HUES48 (cell line): ENCODE measurements around the gene EWSR1.

Experiments
- H3K27ac ChIP-seq: one replicate; pipeline ENCODE4 v1.7.0; 2013; ENCODE audit warnings: low read depth, low read length, inconsistent platforms
- H3K27me3 ChIP-seq: 2 replicates; pipeline ENCODE4 v1.6.1; 2013; ENCODE audit warnings: mild to moderate bottlenecking, low read length; ENCODE audit not compliant: control insufficient read depth, insufficient read depth
- H3K36me3 ChIP-seq: 2 replicates; pipeline ENCODE4 v1.6.1; 2013; ENCODE audit warnings: low read length; ENCODE audit not compliant: control insufficient read depth, insufficient read depth
- H3K4me1 ChIP-seq: 2 replicates; pipeline ENCODE4 v1.6.1; 2013; ENCODE audit warnings: mild to moderate bottlenecking, low read length; ENCODE audit not compliant: control insufficient read depth, insufficient read depth
- H3K4me3 ChIP-seq: 2 replicates; pipeline ENCODE4 v1.5.1; 2013; ENCODE audit warnings: mild to moderate bottlenecking, low read depth, low read length
- H3K9ac ChIP-seq: 2 replicates; pipeline ENCODE4 v1.6.1; 2013; ENCODE audit warnings: mild to moderate bottlenecking, low read depth, low read length, moderate library complexity
- H3K9me3 ChIP-seq: 2 replicates; pipeline ENCODE4 v1.6.1; 2013; ENCODE audit warnings: low read length; ENCODE audit not compliant: control insufficient read depth, insufficient read depth

EWSR1 gene

DNA sequence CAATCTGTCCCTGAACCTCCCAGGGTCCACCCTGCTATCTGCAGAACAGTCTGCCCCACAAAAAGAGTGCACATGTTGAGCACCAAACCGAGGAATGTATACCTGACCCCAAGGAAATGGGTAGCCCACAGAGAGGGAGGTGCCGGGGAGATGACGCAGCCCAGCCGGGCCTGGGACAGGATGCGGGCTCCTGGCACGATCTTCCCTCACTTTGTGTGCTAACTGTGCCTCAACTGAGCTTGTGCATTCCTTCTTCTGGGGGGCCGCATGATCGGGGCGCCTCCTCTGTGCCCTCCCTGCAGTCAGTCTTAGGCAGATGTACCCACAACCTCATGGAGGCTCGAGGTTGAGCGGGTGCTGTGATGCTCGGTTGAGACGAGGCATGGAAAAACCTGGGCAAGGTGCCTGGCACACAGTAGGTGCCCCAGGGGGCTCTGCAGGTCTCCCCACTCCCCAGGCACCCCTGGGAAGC is 40.8 kb downstream of the EWSR1 start:
- no peak overlapping the region for H3K9ac ChIP-seq
- H3K27me3 ChIP-seq = peaks cover 15% of the 10 kb centered on the region
- H3K9me3 ChIP-seq = no peaks in the 10 kb centered on the region
- peaks cover 6% of the 10 kb centered on the region; the same call in 1 of the 2 replicates for H3K4me1 ChIP-seq
- no peak overlapping the region for H3K27ac ChIP-seq
- no peak overlapping the region for H3K4me3 ChIP-seq
- H3K36me3 ChIP-seq = no peaks in the 10 kb centered on the region

DNA sequence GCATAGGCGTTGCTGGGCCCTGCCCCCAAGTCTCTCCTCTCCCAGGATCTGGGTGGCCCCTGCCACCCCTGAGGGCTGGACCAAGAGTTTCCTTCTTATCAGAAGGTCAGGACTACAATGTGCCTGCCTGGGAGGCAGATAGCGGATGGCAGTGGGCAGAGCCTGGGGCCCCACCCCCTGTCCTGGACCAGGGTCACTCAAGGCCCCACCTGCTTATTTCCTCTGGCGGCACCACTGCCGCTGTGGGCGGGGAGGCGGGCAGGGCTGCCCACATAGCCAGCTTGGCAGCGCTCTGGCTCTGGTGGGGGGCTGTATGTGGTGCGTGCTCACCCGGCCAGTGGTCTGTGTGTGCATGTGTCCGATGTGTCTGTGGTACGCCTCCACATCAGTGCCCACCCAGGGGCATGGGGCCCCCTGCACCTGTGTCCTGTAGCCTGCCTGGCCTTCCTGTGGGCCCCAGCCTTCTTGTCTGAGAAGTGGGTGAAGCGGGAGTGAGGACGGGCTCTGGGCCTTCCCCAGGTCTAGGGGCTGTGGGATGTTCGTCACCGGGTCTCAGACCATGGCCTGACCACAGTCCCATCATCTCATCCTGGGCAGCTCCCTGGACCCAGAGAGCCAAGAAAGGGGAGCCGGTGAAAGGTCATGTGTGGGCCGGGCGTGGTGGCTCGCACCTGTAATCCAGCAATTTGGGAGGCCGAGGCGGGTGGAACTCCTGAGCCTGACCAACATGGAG is 41.4 kb downstream of the EWSR1 start:
- Histone ChIP-seq H3K36me3 (no peaks in the 10 kb centered on the region), H3K27ac (no peak overlapping the region), H3K4me1 (peaks cover 6% of the 10 kb centered on the region; the same call in 1 of the 2 replicates), H3K9me3 (no peaks in the 10 kb centered on the region), H3K27me3 (peaks cover 22% of the 10 kb centered on the region), H3K9ac (no peak overlapping the region), H3K4me3 (no peak overlapping the region)

DNA sequence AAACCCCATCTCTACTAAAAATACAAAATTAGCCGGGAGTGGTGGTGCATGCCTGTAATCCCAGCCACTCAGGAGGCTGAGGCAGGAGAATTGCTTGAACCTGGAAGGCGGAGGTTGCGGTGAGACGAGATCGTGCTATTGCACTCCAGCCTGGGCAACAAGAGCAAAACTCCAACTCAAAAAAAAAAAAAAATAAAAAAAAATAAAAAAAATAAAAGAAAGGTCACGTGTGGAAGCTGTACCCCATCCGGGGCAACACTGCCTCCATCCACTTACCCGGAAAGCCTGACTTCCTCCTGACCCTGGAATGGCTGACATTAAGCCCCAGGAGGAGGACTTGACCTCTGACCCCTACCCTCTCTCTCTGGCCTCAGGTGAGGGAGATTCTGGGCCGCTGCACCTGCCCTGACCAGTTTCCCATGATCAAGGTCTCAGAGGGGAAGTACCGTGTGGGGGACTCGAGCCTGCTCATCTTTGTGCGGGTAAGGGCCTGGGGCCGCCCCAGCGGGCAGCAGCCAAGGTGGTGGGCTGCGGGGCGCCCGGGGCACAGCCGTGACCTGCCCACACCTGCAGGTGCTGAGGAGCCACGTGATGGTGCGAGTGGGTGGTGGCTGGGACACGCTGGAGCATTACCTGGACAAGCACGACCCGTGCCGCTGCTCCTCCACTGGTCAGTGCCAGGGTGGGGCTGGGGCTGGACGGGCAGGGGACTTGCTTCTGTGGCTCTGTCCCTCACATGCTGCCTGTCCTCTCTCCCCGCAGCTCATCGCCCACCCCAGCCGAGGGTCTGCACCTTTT is 42.2 kb downstream of the EWSR1 start:
- Histone ChIP-seq H3K4me3 (no peak overlapping the region), H3K9me3 (no peaks in the 10 kb centered on the region), H3K27ac (no peak overlapping the region), H3K9ac (no peak overlapping the region), H3K27me3 (peaks cover 30% of the 10 kb centered on the region), H3K4me1 (peaks cover 6% of the 10 kb centered on the region; the same call in 1 of the 2 replicates), H3K36me3 (no peaks in the 10 kb centered on the region)

DNA sequence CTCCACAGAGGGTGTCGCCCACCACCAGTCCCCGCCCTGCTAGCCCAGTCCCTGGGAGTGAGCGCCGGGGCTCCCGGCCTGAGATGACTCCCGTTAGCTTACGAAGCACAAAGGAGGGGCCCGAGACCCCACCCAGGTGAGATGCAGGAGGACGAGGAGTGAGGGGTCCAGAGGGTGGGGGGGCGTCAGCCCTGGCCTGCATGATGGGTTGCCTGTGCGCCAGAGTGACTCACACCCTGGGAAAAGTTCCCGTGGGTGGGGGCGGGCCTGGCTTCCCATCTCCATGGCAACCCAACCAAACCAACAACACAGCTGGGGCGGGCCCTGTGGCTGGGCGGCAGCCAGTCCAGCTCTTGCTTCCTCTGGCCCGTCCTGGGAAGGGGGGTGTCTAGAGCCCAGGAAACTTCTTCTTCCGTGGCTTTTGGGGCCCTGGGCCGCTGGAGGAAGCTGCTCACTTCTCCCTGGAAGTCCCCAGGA is 42.8 kb downstream of the EWSR1 start:
- Histone ChIP-seq H3K4me1 (peaks cover 6% of the 10 kb centered on the region; the same call in 1 of the 2 replicates), H3K9ac (no peak overlapping the region), H3K9me3 (no peaks in the 10 kb centered on the region), H3K27ac (no peak overlapping the region), H3K36me3 (no peaks in the 10 kb centered on the region), H3K4me3 (no peak overlapping the region), H3K27me3 (peaks cover 36% of the 10 kb centered on the region)

DNA sequence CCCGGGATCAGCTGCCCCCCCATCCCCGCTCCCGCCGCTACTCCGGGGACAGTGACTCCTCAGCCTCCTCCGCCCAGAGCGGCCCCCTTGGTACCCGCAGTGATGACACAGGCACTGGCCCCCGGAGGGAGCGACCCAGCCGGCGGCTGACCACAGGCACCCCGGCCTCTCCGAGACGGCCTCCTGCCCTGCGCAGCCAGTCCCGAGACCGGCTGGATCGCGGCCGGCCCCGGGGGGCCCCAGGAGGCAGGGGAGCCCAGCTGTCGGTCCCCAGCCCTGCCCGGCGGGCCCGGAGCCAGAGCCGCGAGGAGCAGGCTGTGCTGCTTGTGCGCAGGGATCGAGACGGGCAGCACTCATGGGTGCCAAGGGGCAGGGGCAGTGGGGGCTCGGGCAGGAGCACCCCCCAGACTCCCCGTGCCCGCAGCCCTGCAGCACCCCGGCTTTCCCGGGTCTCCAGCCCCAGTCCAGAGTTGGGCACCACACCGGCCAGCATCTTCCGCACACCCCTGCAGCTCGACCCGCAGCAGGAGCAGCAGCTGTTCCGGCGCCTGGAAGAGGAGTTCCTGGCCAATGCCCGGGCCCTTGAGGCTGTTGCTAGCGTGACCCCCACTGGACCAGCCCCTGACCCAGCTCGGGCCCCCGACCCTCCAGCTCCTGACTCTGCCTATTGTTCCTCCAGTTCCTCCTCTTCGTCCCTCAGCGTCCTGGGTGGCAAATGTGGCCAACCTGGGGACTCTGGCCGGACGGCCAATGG is 43.6 kb downstream of the EWSR1 start:
- no peaks in the 10 kb centered on the region for H3K36me3 ChIP-seq
- peaks cover 6% of the 10 kb centered on the region; the same call in 1 of the 2 replicates for H3K4me1 ChIP-seq
- H3K27me3 ChIP-seq = peaks cover 44% of the 10 kb centered on the region
- no peak overlapping the region for H3K4me3 ChIP-seq
- no peaks in the 10 kb centered on the region for H3K9me3 ChIP-seq
- no peak overlapping the region for H3K9ac ChIP-seq
- H3K27ac ChIP-seq = no peak overlapping the region

DNA sequence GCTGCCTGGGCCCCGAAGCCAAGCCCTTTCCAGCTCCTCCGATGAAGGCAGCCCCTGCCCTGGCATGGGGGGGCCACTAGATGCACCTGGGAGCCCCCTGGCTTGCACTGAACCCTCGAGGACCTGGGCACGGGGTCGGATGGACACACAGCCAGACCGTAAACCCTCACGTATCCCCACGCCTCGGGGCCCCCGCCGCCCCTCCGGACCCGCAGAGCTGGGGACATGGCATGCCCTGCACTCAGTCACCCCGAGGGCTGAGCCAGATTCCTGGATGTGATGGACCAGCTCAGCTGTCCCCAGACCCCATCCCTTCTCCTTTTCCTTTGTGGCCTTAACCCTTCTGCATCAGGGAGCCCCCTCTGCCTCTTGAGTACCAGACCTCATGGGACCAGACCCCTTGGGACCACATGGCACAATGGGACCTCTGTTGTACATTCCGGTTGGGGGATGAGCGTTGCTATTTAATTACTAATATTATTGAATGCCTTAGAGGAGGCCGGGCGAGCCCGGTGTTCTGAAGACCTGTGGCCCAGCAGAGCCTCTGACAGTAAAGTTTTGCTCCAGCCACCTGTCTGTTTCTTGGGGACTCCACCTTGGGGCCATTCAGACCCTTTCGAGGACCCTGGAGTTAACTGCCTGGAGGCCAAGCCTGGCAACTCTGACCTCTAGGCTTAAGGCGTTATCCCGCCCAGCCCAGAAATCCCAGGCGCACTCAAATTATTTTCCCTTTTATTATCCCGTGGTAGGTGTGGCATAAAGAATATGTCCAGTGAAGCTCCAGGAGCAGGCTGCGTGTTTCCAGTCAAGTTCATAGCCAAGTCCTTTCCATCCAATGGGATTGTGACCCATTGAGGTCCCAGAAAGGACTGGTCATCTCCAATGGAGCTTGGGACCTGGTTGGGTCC is 44.4 kb downstream of the EWSR1 start:
- H3K36me3 ChIP-seq = no peaks in the 10 kb centered on the region
- H3K27ac ChIP-seq = no peak overlapping the region
- no peaks in the 10 kb centered on the region for H3K9me3 ChIP-seq
- H3K4me1 ChIP-seq = peaks cover 6% of the 10 kb centered on the region; the same call in 1 of the 2 replicates
- no peak overlapping the region for H3K9ac ChIP-seq
- H3K4me3 ChIP-seq = no peak overlapping the region
- peaks cover 49% of the 10 kb centered on the region for H3K27me3 ChIP-seq

DNA sequence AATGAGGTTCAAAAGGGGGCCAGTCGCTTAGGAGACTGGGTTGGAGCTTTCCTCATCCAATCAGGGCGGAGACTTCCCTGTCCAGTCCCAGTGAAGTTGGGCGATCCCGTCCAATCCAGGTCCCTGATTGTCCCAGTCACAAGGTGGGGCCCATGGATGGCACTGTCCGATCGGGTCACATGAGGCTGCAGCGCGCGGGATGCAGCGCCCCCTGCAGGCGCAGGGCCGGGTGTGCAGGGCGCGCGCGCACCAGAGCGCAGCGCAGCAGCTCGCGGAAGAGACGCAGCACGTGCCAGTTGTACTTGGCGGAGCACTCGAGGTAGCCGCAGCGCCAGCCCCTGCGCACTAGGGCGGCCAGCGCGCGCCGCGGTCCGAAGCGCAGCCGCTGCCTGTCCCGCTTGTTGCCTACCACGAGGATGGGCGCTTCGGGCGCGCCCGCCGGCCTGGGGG is 45.1 kb downstream of the EWSR1 start:
- H3K27ac ChIP-seq = no peak overlapping the region

DNA sequence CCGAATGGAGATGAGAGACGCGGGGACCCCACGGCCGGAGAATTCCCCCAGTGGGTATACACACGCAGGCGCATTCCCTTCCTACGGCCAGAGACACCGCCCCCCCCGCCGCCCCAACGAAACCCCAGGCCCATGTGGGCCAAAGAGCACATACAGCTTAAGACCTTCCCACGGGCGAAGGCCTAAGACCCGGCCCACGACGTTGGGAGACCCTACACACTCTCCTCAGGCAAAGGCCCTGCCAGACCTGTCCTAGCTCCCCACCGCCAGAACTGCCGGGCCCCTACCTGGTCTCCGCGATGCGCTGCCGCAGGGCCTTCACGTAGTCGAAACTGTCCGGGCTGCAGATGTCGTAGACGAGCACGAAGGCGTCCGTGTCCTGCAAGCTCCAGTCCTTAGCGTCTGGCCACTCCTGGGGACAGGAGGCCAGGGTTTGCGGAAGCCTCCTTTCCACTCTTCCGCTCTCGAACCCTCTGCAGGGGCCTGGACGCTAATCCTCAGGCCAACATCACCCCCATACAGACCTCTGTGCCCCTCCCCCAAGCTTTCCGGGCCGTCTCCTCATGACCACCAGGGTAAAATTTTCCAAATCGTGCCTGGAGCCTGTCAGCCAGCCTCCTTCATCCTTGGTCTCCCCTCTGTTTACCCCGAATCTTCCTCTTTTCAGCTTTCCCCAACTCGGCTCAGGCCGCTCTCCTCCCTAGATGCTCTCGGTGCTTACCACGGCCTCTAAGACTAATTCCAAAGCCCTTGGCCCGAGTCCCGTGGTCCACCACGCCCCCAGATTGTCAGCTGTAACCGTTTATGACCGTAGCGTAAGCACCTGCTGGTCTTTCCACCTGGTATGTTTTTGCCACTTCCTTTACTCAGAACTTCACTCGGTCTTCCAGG is 45.8 kb downstream of the EWSR1 start:
- Histone ChIP-seq H3K9ac (no peak overlapping the region), H3K4me1 (peaks cover 6% of the 10 kb centered on the region; the same call in 1 of the 2 replicates), H3K36me3 (no peaks in the 10 kb centered on the region), H3K4me3 (no peak overlapping the region), H3K27me3 (peaks cover 46% of the 10 kb centered on the region), H3K27ac (no peak overlapping the region), H3K9me3 (no peaks in the 10 kb centered on the region)

More for the DNA sequence above, 45.1 kb downstream of the EWSR1 start:
- Histone ChIP-seq H3K4me3 (no peak overlapping the region), H3K4me1 (peaks cover 6% of the 10 kb centered on the region; the same call in 1 of the 2 replicates), H3K9ac (no peak overlapping the region), H3K27me3 (peaks cover 46% of the 10 kb centered on the region), H3K36me3 (no peaks in the 10 kb centered on the region), H3K9me3 (no peaks in the 10 kb centered on the region)

DNA sequence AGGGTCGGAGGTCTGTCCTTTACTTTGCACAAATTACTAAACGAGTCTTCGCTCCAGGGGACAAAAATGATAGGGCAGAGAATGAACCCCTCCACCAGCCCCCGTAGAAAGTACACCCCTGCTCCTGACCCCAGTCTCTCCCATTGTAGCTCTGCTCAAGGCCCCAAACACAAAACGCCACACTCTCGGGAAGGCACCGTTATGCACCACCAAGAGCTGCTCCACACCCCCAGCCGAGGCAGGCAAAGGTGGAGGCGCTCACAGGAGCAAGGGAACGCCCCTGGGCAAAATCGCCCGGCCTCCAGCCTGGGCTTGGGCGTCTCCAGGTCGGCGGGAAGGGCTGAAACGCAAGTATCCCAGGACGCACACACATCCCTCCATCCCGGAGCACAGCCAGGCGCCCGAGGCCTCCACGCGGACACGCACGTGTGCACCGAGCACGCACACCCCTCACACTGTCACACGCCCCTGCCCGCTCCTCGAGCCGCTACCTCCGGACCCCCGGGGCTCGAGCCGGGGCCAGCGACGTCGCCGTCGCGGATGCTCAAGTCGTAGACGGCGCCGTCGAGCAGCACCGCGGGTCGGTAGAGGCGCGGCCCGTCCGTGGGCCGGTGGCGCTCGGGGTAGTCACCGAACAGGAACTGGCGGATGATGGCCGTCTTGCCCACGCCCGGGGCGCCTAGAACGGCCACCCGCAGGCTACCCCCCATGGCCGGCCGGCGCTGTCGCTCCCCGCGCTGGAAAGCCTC is 46.6 kb downstream of the EWSR1 start:
- peak overlapping the region; percentile 37; the same call in 1 of the 2 replicates for H3K4me3 ChIP-seq

More for the DNA sequence above, 46.6 kb downstream of the EWSR1 start:
- Histone ChIP-seq H3K4me1 (peaks cover 6% of the 10 kb centered on the region; the same call in 1 of the 2 replicates), H3K9me3 (no peaks in the 10 kb centered on the region), H3K27me3 (peaks cover 46% of the 10 kb centered on the region), H3K27ac (no peak overlapping the region), H3K36me3 (no peaks in the 10 kb centered on the region), H3K9ac (no peak overlapping the region)
